GM06990 (cell line): ENCODE results near the gene ADAMTS2.

ENCODE experiments used
- DNase-seq: peaks from one replicate; pipeline ENCODE4 v3.0.0-alpha.2; 2011; ENCODE audit not compliant: insufficient read length; ENCODE audit errors: extremely low read depth
- H3K27me3 ChIP-seq: replicated peaks from 2 replicates; pipeline ENCODE4 v1.6.0; 2011; ENCODE audit warnings: low read length; ENCODE audit not compliant: control insufficient read depth, insufficient read depth
- H3K36me3 ChIP-seq: 2 replicates; pipeline ENCODE4 v1.5.1; 2011; ENCODE audit warnings: low read length; ENCODE audit not compliant: control insufficient read depth, insufficient read depth
- H3K4me3 ChIP-seq: replicated peaks from 2 replicates; pipeline ENCODE4 v1.5.1; 2011; ENCODE audit warnings: low read depth, mild to moderate bottlenecking, control low read depth, low read length
- CTCF ChIP-seq: IDR thresholded peaks from 2 replicates; pipeline ENCODE4 v1.5.1; 2011; ENCODE audit warnings: low read length, control low read depth, mild to moderate bottlenecking, inconsistent platforms; ENCODE audit not compliant: insufficient read depth, poor library complexity, severe bottlenecking

ADAMTS2 gene

GRCh38 chr5:179373961-179374505, 28.8 kb upstream of the ADAMTS2 start:
- Histone ChIP-seq H3K4me3 (no peak overlapping the region), H3K27me3 (no peaks in the 10 kb centered on the region), H3K36me3 (no peaks in the 10 kb centered on the region)
- TF ChIP-seq CTCF: no peak
- DNase-seq: no peak

GRCh38 chr5:179373101-179373934, 28.1 kb upstream of the ADAMTS2 start:
- Histone ChIP-seq H3K27me3 (no peaks in the 10 kb centered on the region), H3K4me3 (no peak overlapping the region), H3K36me3 (no peaks in the 10 kb centered on the region)
- DNase-seq: no peak
- no peak for TF ChIP-seq CTCF

GRCh38 chr5:179371681-179372680, 26.7 kb upstream of the ADAMTS2 start:
- TF ChIP-seq CTCF: no peak
- no peaks in the 10 kb centered on the region for H3K27me3 ChIP-seq

GRCh38 chr5:179371121-179371510, 25.9 kb upstream of the ADAMTS2 start:
- TF ChIP-seq CTCF: no peak
- no peaks in the 10 kb centered on the region for H3K27me3 ChIP-seq
- H3K4me3 ChIP-seq: no peak overlapping the region
- no peaks in the 10 kb centered on the region for H3K36me3 ChIP-seq
- no peak for DNase-seq

More at GRCh38 chr5:179371681-179372680, 26.7 kb upstream of the ADAMTS2 start:
- Histone ChIP-seq H3K36me3 (no peaks in the 10 kb centered on the region), H3K4me3 (no peak overlapping the region)
- no peak for DNase-seq

GRCh38 chr5:179370490-179371120, 25.3 kb upstream of the ADAMTS2 start:
- Histone ChIP-seq H3K4me3 (no peak overlapping the region), H3K27me3 (no peaks in the 10 kb centered on the region), H3K36me3 (no peaks in the 10 kb centered on the region)
- no peak for TF ChIP-seq CTCF
- DNase-seq: no peak
